Progenitor cell of endocrine pancreas (in vitro differentiated cells): ENCODE data around the gene GDF10. TPM values are rescaled to one million over a fixed set of nuclear protein-coding genes. Genes with fewer than 3 reads are reported as not detected.
A peak's percentile ranks its signal among the peaks of the same experiment; 100 is the strongest.

Experiments used
- DNase-seq: peaks from one replicate; pipeline ENCODE4 v3.0.0; 2021; ENCODE audit warnings: low spot score; ENCODE audit not compliant: unreplicated experiment
- H3K27ac Mint-ChIP-seq: 2 replicates; pipeline ENCODE4 v1.8.0; 2021; ENCODE audit warnings: mild to moderate bottlenecking, moderate library complexity, mixed read lengths
- H3K27me3 Mint-ChIP-seq: 2 replicates; pipeline ENCODE4 v1.8.0; 2021; ENCODE audit warnings: mixed read lengths
- H3K36me3 Mint-ChIP-seq: 2 replicates; pipeline ENCODE4 v1.8.0; 2022; ENCODE audit warnings: mixed read lengths; ENCODE audit not compliant: insufficient read depth
- H3K4me1 Mint-ChIP-seq: 2 replicates; pipeline ENCODE4 v1.8.0; 2021; ENCODE audit warnings: low read depth, mixed read lengths
- H3K4me3 Mint-ChIP-seq: 2 replicates; pipeline ENCODE4 v1.8.0; 2021; ENCODE audit warnings: low read depth, mild to moderate bottlenecking, moderate library complexity, mixed read lengths
- H3K9me3 Mint-ChIP-seq: 2 replicates; pipeline ENCODE4 v1.8.0; 2021; ENCODE audit warnings: low read depth, mixed read lengths
- CTCF ChIP-seq: fragments of 200-600 bp; sonication (generic); IDR thresholded peaks from one replicate; pipeline ENCODE4 v1.5.0; 2021; ENCODE audit warnings: antibody characterized with exemption, mild to moderate bottlenecking; ENCODE audit not compliant: unreplicated experiment
- total RNA-seq: library from RNA; stranded (reverse); gene quantifications from 2 replicates; pipeline ENCODE4 v1.2.1, GENCODE V29; 2021

Gene GDF10
- total RNA-seq, 1 donor from 2014 or later, result not detected

GRCh38 chr10:47320812-47321211 is 20.8 kb downstream of the GDF10 start:
- peaks cover 37% of the 10 kb centered on the region for H3K27me3 Mint-ChIP-seq
- no peak overlapping the region for H3K4me3 Mint-ChIP-seq
- peaks cover 2% of the 10 kb centered on the region for H3K9me3 Mint-ChIP-seq

GRCh38 chr10:47321521-47322195 is 21.7 kb downstream of the GDF10 start:
- peaks cover 30% of the 10 kb centered on the region for H3K27me3 Mint-ChIP-seq
- DNase-seq, result no peak
- H3K36me3 Mint-ChIP-seq, result no peaks in the 10 kb centered on the region

More at GRCh38 chr10:47320812-47321211, 20.8 kb downstream of the GDF10 start:
- no peaks in the 10 kb centered on the region for H3K36me3 Mint-ChIP-seq
- H3K4me1 Mint-ChIP-seq, result peaks cover 24% of the 10 kb centered on the region
- DNase-seq, result no peak
- TF ChIP-seq CTCF, result no peak
- no peak overlapping the region for H3K27ac Mint-ChIP-seq

GRCh38 chr10:47322300-47323061 is 22.5 kb downstream of the GDF10 start, which contains the start of gene GDF2:
TSS of gene GDF2 (plus strand) at chr10:47322454. CDS start at chr10:47322669, 215 bp downstream.
- no peak for TF ChIP-seq CTCF
- peaks cover 24% of the 10 kb centered on the region for H3K27me3 Mint-ChIP-seq
- no peak for DNase-seq
- H3K4me1 Mint-ChIP-seq, result peaks cover 31% of the 10 kb centered on the region
- H3K36me3 Mint-ChIP-seq, result no peaks in the 10 kb centered on the region
- H3K4me3 Mint-ChIP-seq, result no peak within 1 kb of the TSS
- H3K27ac Mint-ChIP-seq, result no peak within 1 kb of the TSS
- peaks cover 2% of the 10 kb centered on the region for H3K9me3 Mint-ChIP-seq

More at GRCh38 chr10:47321521-47322195, 21.7 kb downstream of the GDF10 start:
- Mint-ChIP-seq H3K9me3 (peaks cover 2% of the 10 kb centered on the region), H3K27ac (no peak overlapping the region), H3K4me1 (peaks cover 31% of the 10 kb centered on the region), H3K4me3 (no peak overlapping the region)
- TF ChIP-seq CTCF, result no peak

GRCh38 chr10:47323087-47323486 is 23.1 kb downstream of the GDF10 start:
- peaks cover 24% of the 10 kb centered on the region for H3K27me3 Mint-ChIP-seq
- peaks cover 31% of the 10 kb centered on the region for H3K4me1 Mint-ChIP-seq
- no peak for DNase-seq
- no peak overlapping the region for H3K4me3 Mint-ChIP-seq
- no peaks in the 10 kb centered on the region for H3K36me3 Mint-ChIP-seq
- TF ChIP-seq CTCF, result no peak
- H3K27ac Mint-ChIP-seq, result no peak overlapping the region
- H3K9me3 Mint-ChIP-seq, result peaks cover 7% of the 10 kb centered on the region

- Mint-ChIP-seq H3K36me3 (no peaks in the 10 kb centered on the region), H3K27ac (peak overlapping the region; percentile 68), H3K4me3 (peak overlapping the region; percentile 22), H3K4me1 (peaks cover 31% of the 10 kb centered on the region), H3K27me3 (peaks cover 24% of the 10 kb centered on the region), H3K9me3 (peaks cover 11% of the 10 kb centered on the region)
- DNase-seq, result no peak
- TF ChIP-seq CTCF, result no peak
These were observed 23.8 kb downstream of the GDF10 start for GRCh38 chr10:47323636-47324296.
